HepG2 (cell line): ENCODE data around the gene SLC25A48. TPM values are rescaled to one million over a fixed set of nuclear protein-coding genes. Genes with fewer than 3 reads are reported as not detected.

ENCODE experiments used
- ATAC-seq: fragments of 200-7000 bp; cut with Tn5 transposase; 3 replicates; pipeline ENCODE4 v1.9.1; 2020; ENCODE audit warnings: mild to moderate bottlenecking, moderate library complexity
- BruUV-seq: library from RNA; stranded (reverse); fragments of 400-500 nt; replicated peaks from 2 replicates; lab custom pipeline; 2021; lab: Mats Ljungman, UMichigan
- CTCF ChIA-PET: fragments of 300-600 bp; formaldehyde crosslinking; extraction: SDS; loops from one replicate; lab custom pipeline; 2021; ENCODE audit warnings: low total read pairs, inconsistent platforms, low intra/inter-chr PET ratio; lab: Yijun Ruan, JAX
- POLR2A ChIA-PET: fragments of 350-600 bp; sonication (Branson Sonifier 250); formaldehyde crosslinking; loops from one replicate; lab custom pipeline; 2020; ENCODE audit warnings: antibody characterized with exemption, inconsistent platforms; lab: Yijun Ruan, JAX
- DNase-seq: peaks from one replicate; pipeline ENCODE4 v3.0.0-alpha.2; 2015; ENCODE audit warnings: low spot score
- FAIRE-seq: peaks from 3 replicates; lab custom pipeline; 2011; peaks lifted over from hg19 to GRCh38; lab: Jason Lieb, UNC
- H2AFZ ChIP-seq: one replicate; pipeline ENCODE4 v1.6.1; 2011; ENCODE audit warnings: low read length, inconsistent platforms
- H3K27ac ChIP-seq: fragments of 300-600 bp; 3 replicates; pipeline ENCODE4 v1.8.0; 2011; ENCODE audit warnings: mixed run types, mild to moderate bottlenecking, mixed read lengths, low read length, inconsistent platforms; ENCODE audit not compliant: insufficient read depth; ENCODE audit errors: extremely low read length
- H3K27me3 ChIP-seq, 2 experiments: fragments of 200-600 bp in 1 of 2; 2 replicates in 1 of 2; 3 replicates in 1 of 2; pipeline versions ENCODE4 v1.6.0 to v1.8.0; 2011; ENCODE audit warnings: low read length in 2 of 2, mild to moderate bottlenecking in 2 of 2, moderate library complexity in 2 of 2, inconsistent platforms in 1 of 2; ENCODE audit not compliant: insufficient read depth in 2 of 2, control insufficient read depth in 1 of 2
- H3K36me3 ChIP-seq, 2 experiments: fragments of 200-600 bp in 1 of 2; replicated peaks in 1 of 2; 2 replicates in 1 of 2; 3 replicates in 1 of 2; pipeline versions ENCODE4 v1.5.1 to v1.8.0; 2011; ENCODE audit warnings: low read length in 2 of 2, inconsistent platforms in 1 of 2; ENCODE audit not compliant: insufficient read depth in 2 of 2, control insufficient read depth in 1 of 2
- H3K4me1 ChIP-seq: 2 replicates; pipeline ENCODE4 v1.5.1; 2012; ENCODE audit warnings: low read length, inconsistent platforms; ENCODE audit not compliant: insufficient read depth
- H3K4me2 ChIP-seq: 2 replicates; pipeline ENCODE4 v1.6.0; 2011; ENCODE audit warnings: low read depth, low read length, inconsistent platforms
- H3K4me3 ChIP-seq, 3 experiments: fragments of 200-600 bp in 1 of 3; sonication (generic), shearing (Covaris generic) in 1 of 3; replicated peaks in 1 of 3; 2 replicates each; pipeline ENCODE4 v1.5.1; 2011 to 2016; ENCODE audit warnings: low read length in 3 of 3, inconsistent platforms in 2 of 3, low read depth in 2 of 3, mild to moderate bottlenecking in 2 of 3, control low read depth in 1 of 3, mixed read lengths in 1 of 3; ENCODE audit not compliant: insufficient read depth in 1 of 3
- H3K79me2 ChIP-seq: one replicate; pipeline ENCODE4 v1.6.1; 2011; ENCODE audit warnings: low read length, inconsistent platforms; ENCODE audit not compliant: insufficient read depth
- H3K9ac ChIP-seq: 2 replicates; pipeline ENCODE4 v1.6.0; 2011; ENCODE audit warnings: mild to moderate bottlenecking, low read depth, low read length, inconsistent platforms; ENCODE audit not compliant: insufficient read depth
- H3K9me3 ChIP-seq: 2 replicates; pipeline ENCODE4 v1.5.1; 2012; ENCODE audit warnings: mild to moderate bottlenecking, low read length
- H4K20me1 ChIP-seq: 2 replicates; pipeline ENCODE4 v1.6.0; 2011; ENCODE audit warnings: inconsistent platforms, mild to moderate bottlenecking, low read length, moderate library complexity; ENCODE audit not compliant: insufficient read depth
- ATF1 ChIP-seq: IDR thresholded peaks from 2 replicates; pipeline ENCODE4 v1.6.1; 2016; ENCODE audit warnings: mild to moderate bottlenecking, control low read depth
- BORCS8-MEF2B ChIP-seq: sonication (generic); formaldehyde crosslinking; IDR thresholded peaks from 2 replicates; pipeline ENCODE4 v1.8.0; 2022; ENCODE audit warnings: mild to moderate bottlenecking, missing genetic modification reagents
- BRCA1 ChIP-seq: sonication (generic); formaldehyde crosslinking; IDR thresholded peaks from 2 replicates; pipeline ENCODE4 v1.4.0; 2020; ENCODE audit warnings: missing genetic modification reagents
- CREB1 ChIP-seq, 2 experiments: fragments of 450-650 bp in 1 of 2; IDR thresholded peaks; 2 replicates each; pipeline ENCODE4 v1.6.1; 2016 to 2017; ENCODE audit warnings: control low read depth in 1 of 2, mild to moderate bottlenecking in 1 of 2, missing compliant biosample characterization in 1 of 2, missing genetic modification characterization in 1 of 2
- IRX3 ChIP-seq: sonication (generic); formaldehyde crosslinking; IDR thresholded peaks from 2 replicates; pipeline ENCODE4 v1.8.1; 2023; ENCODE audit warnings: mild to moderate bottlenecking, low read depth, missing genetic modification reagents, borderline replicate concordance
- KMT2B ChIP-seq: IDR thresholded peaks from 2 replicates; pipeline ENCODE4 v1.6.1; 2016; ENCODE audit warnings: missing genetic modification reagents, missing compliant biosample characterization
- PITX1 ChIP-seq: sonication (generic); formaldehyde crosslinking; IDR thresholded peaks from 2 replicates; pipeline ENCODE4 v1.5.1; 2020; ENCODE audit warnings: mild to moderate bottlenecking, missing genetic modification reagents
- REXO4 ChIP-seq: sonication (generic); formaldehyde crosslinking; IDR thresholded peaks from 2 replicates; pipeline ENCODE4 v1.8.0; 2022; ENCODE audit warnings: missing genetic modification reagents, mild to moderate bottlenecking, borderline replicate concordance
- TRIM24 ChIP-seq: sonication (generic); formaldehyde crosslinking; IDR thresholded peaks from 2 replicates; pipeline ENCODE4 v1.8.0; 2022; ENCODE audit warnings: mild to moderate bottlenecking, missing genetic modification reagents
- U2AF1 ChIP-seq: fragments of 200-400 bp; formaldehyde crosslinking; optimal IDR thresholded peaks from 2 replicates; pipeline ENCODE3; 2017; ENCODE audit warnings: mild to moderate bottlenecking, low read depth, low read length
- ZFP36L2 ChIP-seq: sonication (generic); formaldehyde crosslinking; IDR thresholded peaks from 2 replicates; pipeline ENCODE4 v1.4.0; 2020; ENCODE audit warnings: missing genetic modification reagents
- ZNF292 ChIP-seq: sonication (generic); formaldehyde crosslinking; IDR thresholded peaks from 2 replicates; pipeline ENCODE4 v1.8.1; 2022; ENCODE audit warnings: mild to moderate bottlenecking, low read depth, missing genetic modification reagents, borderline replicate concordance
- ZNF34 ChIP-seq: sonication (generic); formaldehyde crosslinking; IDR thresholded peaks from 2 replicates; pipeline ENCODE4 v1.4.0; 2020; ENCODE audit warnings: mild to moderate bottlenecking, missing genetic modification reagents, borderline replicate concordance
- ZNF569 ChIP-seq: sonication (generic); formaldehyde crosslinking; IDR thresholded peaks from 2 replicates; pipeline ENCODE4 v1.5.0; 2020; ENCODE audit warnings: mild to moderate bottlenecking, missing genetic modification reagents, moderate library complexity, borderline replicate concordance
- ZNF615 ChIP-seq: sonication (generic); formaldehyde crosslinking; IDR thresholded peaks from 2 replicates; pipeline ENCODE4 v1.5.0; 2020; ENCODE audit warnings: mild to moderate bottlenecking, missing genetic modification reagents, borderline replicate concordance
- ZNF883 ChIP-seq: sonication (generic); formaldehyde crosslinking; IDR thresholded peaks from 2 replicates; pipeline ENCODE4 v1.5.1; 2020; ENCODE audit warnings: mild to moderate bottlenecking, missing genetic modification reagents; ENCODE audit errors: not compliant biosample characterization
- WGBS: methylation state at CpG from one replicate; pipeline ENCODE4 v1.1.6; 2017; ENCODE audit warnings: low lambda C conversion rate; 5-methylcytosine and 5-hydroxymethylcytosine counted together
- in situ Hi-C: cut with HindIII; loops from 2 replicates; pipeline ENCODE4 v1.10.0; 2017; ENCODE audit warnings: low pct_unique_long_range_greater_than_20kb; ENCODE audit not compliant: extremely low pct_ligation_motif_present
- intact Hi-C: fragments of 100-400 bp; cut with micrococcal nuclease; formaldehyde crosslinking; loops from one replicate; pipeline ENCODE4 v1.10.0; 2022; ENCODE audit not compliant: unreplicated experiment
- polyA plus RNA-seq, 8 experiments: library from polyadenylated mRNA; depleted of rRNA in 3 of 8; stranded (reverse) in 7 of 8; unstranded in 1 of 8; fragments of >200 nt; fragmentation: Illumina TruSeq in 4 of 8; extraction: Trizol in 4 of 8; gene quantifications; 2 replicates each; pipeline versions ENCODE4 v1.2.1 to v1.2.3, GENCODE V29; 2011 to 2016; ENCODE audit warnings: low read depth in 4 of 8, missing spikeins in 1 of 8, mixed read lengths in 1 of 8; ENCODE audit not compliant: insufficient read depth in 1 of 8
- total RNA-seq, 5 experiments: library from RNA; depleted of rRNA; stranded (reverse); fragments of >200 nt; fragmentation: Illumina TruSeq; extraction: Trizol; gene quantifications; 2 replicates each; pipeline ENCODE4 v1.2.3, GENCODE V29; 2016; ENCODE audit warnings: low read depth in 1 of 5
- TF ChIP-seq, protein P1 (sequence below): sonication (generic); formaldehyde crosslinking; IDR thresholded peaks from 2 replicates; pipeline ENCODE4 v1.5.0; 2020; ENCODE audit warnings: mild to moderate bottlenecking, missing genetic modification reagents
- TF ChIP-seq, protein P2 (sequence below): sonication (generic); formaldehyde crosslinking; IDR thresholded peaks from 2 replicates; pipeline ENCODE4 v1.4.0; 2020; ENCODE audit warnings: low read depth, mild to moderate bottlenecking, missing genetic modification reagents
- TF ChIP-seq, protein P3 (sequence below): sonication (generic); formaldehyde crosslinking; IDR thresholded peaks from 2 replicates; pipeline ENCODE4 v1.8.0; 2022; ENCODE audit warnings: missing genetic modification reagents, mild to moderate bottlenecking, inconsistent platforms, borderline replicate concordance

Gene SLC25A48
- total and polyA plus RNA-seq, 2 of the 13 experiments (the other 11 are each of a cell fraction or from before 2014, with no cell fraction given): 0.17 to 4.5 TPM

DNA sequence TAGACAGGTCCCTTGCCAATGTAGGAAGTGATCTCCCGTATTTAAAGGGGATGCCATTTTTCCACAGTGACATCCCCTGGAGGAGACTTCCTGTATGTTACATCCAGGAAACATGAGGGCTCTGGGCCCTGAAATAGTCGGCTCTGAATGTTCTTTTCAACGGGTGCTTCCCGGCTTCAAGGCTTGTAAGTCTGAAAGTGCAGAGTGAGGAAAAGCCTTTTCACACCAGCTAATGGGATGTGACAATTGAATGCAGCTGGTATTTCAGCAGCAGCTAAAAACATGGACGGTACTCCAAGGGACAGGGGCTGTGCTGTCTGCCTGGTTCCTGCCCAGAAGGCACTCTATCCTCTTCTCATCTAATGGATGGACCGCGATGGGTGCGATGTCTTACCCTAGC lies 59.8 kb downstream of the SLC25A48 start:
- no peak for TF ChIP-seq ZNF883 (CRISPR knock-in tag)
- no peak for TF ChIP-seq ATF1 (CRISPR knock-in tag)
- TF ChIP-seq BRCA1 (CRISPR knock-in tag): no peak
- TF ChIP-seq ZNF615 (CRISPR knock-in tag): no peak
- no peak for TF ChIP-seq CREB1 (IDR thresholded peaks at IDR 0.05)
- no peak for TF ChIP-seq CREB1 (CRISPR knock-in tag; IDR thresholded peaks at IDR 0.05)
- no peak for TF ChIP-seq U2AF1
- TF ChIP-seq, protein P1, sequence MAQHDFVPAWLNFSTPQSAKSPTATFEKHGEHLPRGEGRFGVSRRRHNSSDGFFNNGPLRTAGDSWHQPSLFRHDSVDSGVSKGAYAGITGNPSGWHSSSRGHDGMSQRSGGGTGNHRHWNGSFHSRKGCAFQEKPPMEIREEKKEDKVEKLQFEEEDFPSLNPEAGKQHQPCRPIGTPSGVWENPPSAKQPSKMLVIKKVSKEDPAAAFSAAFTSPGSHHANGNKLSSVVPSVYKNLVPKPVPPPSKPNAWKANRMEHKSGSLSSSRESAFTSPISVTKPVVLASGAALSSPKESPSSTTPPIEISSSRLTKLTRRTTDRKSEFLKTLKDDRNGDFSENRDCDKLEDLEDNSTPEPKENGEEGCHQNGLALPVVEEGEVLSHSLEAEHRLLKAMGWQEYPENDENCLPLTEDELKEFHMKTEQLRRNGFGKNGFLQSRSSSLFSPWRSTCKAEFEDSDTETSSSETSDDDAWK: no peak
- TF ChIP-seq ZNF569 (CRISPR knock-in tag): no peak
- no peak for TF ChIP-seq ZFP36L2 (CRISPR knock-in tag)
- TF ChIP-seq KMT2B (CRISPR knock-in tag): no peak
- TF ChIP-seq ZNF292 (CRISPR knock-in tag): no peak
- TF ChIP-seq REXO4 (CRISPR knock-in tag): no peak
- no peak for TF ChIP-seq BORCS8-MEF2B (CRISPR knock-in tag)
- TF ChIP-seq PITX1: no peak
- TF ChIP-seq ZNF34 (CRISPR knock-in tag): no peak
- TF ChIP-seq TRIM24: no peak
- TF ChIP-seq, protein P2, sequence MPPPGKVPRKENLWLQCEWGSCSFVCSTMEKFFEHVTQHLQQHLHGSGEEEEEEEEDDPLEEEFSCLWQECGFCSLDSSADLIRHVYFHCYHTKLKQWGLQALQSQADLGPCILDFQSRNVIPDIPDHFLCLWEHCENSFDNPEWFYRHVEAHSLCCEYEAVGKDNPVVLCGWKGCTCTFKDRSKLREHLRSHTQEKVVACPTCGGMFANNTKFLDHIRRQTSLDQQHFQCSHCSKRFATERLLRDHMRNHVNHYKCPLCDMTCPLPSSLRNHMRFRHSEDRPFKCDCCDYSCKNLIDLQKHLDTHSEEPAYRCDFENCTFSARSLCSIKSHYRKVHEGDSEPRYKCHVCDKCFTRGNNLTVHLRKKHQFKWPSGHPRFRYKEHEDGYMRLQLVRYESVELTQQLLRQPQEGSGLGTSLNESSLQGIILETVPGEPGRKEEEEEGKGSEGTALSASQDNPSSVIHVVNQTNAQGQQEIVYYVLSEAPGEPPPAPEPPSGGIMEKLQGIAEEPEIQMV (CRISPR knock-in tag): no peak
- TF ChIP-seq, protein P3, sequence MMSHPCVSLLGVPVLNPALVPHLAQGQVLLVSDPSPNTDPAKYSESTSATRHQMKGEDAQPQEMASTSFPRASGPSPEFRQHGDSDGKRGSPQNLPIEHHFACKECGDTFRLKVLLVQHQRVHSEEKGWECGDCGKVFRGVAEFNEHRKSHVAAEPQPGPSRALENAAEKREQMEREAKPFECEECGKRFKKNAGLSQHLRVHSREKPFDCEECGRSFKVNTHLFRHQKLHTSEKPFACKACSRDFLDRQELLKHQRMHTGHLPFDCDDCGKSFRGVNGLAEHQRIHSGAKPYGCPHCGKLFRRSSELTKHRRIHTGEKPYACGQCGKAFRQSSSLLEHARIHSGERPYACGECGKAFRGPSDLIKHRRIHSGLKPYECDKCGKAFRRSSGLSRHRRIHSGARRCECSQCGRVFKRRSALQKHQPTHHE (CRISPR knock-in tag): no peak
- no peak for TF ChIP-seq IRX3 (CRISPR knock-in tag)
- CTCF ChIA-PET: no interaction called here
- no peaks in the 10 kb centered on the region for H3K36me3 ChIP-seq

More for the DNA sequence above, 59.8 kb downstream of the SLC25A48 start:
- H3K4me1 ChIP-seq: peaks cover 16% of the 10 kb centered on the region
- FAIRE-seq: no peak
- no peaks in the 10 kb centered on the region for H3K9me3 ChIP-seq
- no peak for ATAC-seq
- H2AFZ ChIP-seq: no peak overlapping the region
- no peaks in the 10 kb centered on the region for H4K20me1 ChIP-seq
- H3K27ac ChIP-seq: no peak overlapping the region
- no peak for DNase-seq
- in situ Hi-C loops: no loop called here
- peaks cover 0 to 7% of the 10 kb centered on the region in 2 experiments; a peak in 4 of 5 replicates for H3K27me3 ChIP-seq
- H3K4me2 ChIP-seq: no peak overlapping the region
- POLR2A ChIA-PET: no interaction called here
- intact Hi-C loops: loop anchor here (2.0 kb wide), 1 partner anchor 95 kb away; no protein-coding TSS in a partner anchor
- 54% methylated on average over 7 of the region's 8 CpGs for WGBS
- no peak overlapping the region for H3K4me3 ChIP-seq
- no peak overlapping the region for H3K9ac ChIP-seq
- no TSS peak for BruUV-seq
- no peaks in the 10 kb centered on the region for H3K79me2 ChIP-seq
